Breast epithelium (tissue), 4 donors: Measurements from ENCODE around the gene TAGLN. TPM values are rescaled to one million over a fixed set of nuclear protein-coding genes. Genes with fewer than 3 reads are reported as not detected.

Experiments
- DNase-seq, 2 donors: peaks; one replicate each; pipeline ENCODE4 v3.0.0-alpha.2; 2019; ENCODE audit warnings: low spot score in 2 of 2
- H3K27ac ChIP-seq, 2 donors: fragments of 200-600 bp; sonication (generic) in 1 of 2; one replicate each; pipeline ENCODE4 v1.5.1; 2016 to 2019; ENCODE audit warnings: mild to moderate bottlenecking in 1 of 2
- H3K27me3 ChIP-seq, 2 donors: fragments of 200-600 bp; sonication (generic) in 1 of 2; one replicate each; pipeline versions ENCODE4 v1.5.1 to v1.6.0; 2017 to 2019; ENCODE audit warnings: control low read depth in 1 of 2, mild to moderate bottlenecking in 1 of 2
- H3K36me3 ChIP-seq: fragments of 200-600 bp; one replicate; pipeline ENCODE4 v1.5.1; 2019
- H3K4me1 ChIP-seq, 2 donors: fragments of 200-600 bp; sonication (generic); one replicate each; pipeline ENCODE4 v1.5.1; 2016 to 2019; ENCODE audit warnings: control low read depth in 1 of 2
- H3K4me3 ChIP-seq, 3 donors: fragments of 200-600 bp; sonication (generic); 1 replicate in 2 of 3; 2 replicates in 1 of 3; pipeline ENCODE4 v1.5.1; 2016 to 2019; ENCODE audit warnings: mild to moderate bottlenecking in 3 of 3, moderate library complexity in 2 of 3
- H3K9me3 ChIP-seq, 2 donors: fragments of 200-600 bp; sonication (generic) in 1 of 2; one replicate each; pipeline ENCODE4 v1.5.1; 2016 to 2019; ENCODE audit warnings: control low read depth in 1 of 2
- CTCF ChIP-seq, 3 donors: fragments of 450-650 bp; IDR thresholded peaks; one replicate each; pipeline ENCODE4 v1.5.1; 2016 to 2017; ENCODE audit warnings: antibody characterized with exemption in 3 of 3, mild to moderate bottlenecking in 3 of 3, moderate library complexity in 3 of 3
- POLR2A ChIP-seq: fragments of 450-650 bp; IDR thresholded peaks from one replicate; pipeline ENCODE4 v1.6.1; 2016; ENCODE audit warnings: antibody characterized with exemption, mild to moderate bottlenecking, moderate library complexity
- POLR2AphosphoS5 ChIP-seq, 3 donors: sonication (generic); formaldehyde crosslinking; IDR thresholded peaks; one replicate each; pipeline ENCODE4 v1.6.1; 2017; ENCODE audit warnings: antibody characterized with exemption in 3 of 3
- intact Hi-C: fragments of 100-400 bp; cut with DNase I; formaldehyde crosslinking; loops from one replicate; pipeline ENCODE4 v1.15.1; 2023; ENCODE audit warnings: low total_unique reads
- total RNA-seq, 3 donors: library from RNA; depleted of rRNA; stranded (reverse); fragments of >200 nt; gene quantifications; one replicate each; pipeline ENCODE4 v1.1.0, GENCODE V29; 2016

The TAGLN gene
- total RNA-seq, 3 donors from 2014 or later = 602 to 1,663 (median 1,380) TPM

- Histone ChIP-seq H3K4me3 (peak within 1 kb of the TSS; percentile 76 to 93 (median 79)), H3K36me3 (no peaks in the 10 kb centered on the region), H3K9me3 (no peaks in the 10 kb centered on the region), H3K27ac (peak within 1 kb of the TSS; percentile 92 to 96), H3K27me3 (no peaks in the 10 kb centered on the region), H3K4me1 (peaks cover 2 to 4% of the 10 kb centered on the region in 2 donors)
- peak in 1 of 2 donors; percentile 66 for DNase-seq
- intact Hi-C loops = no loop called here
- TF ChIP-seq POLR2AphosphoS5 (IDR thresholded peaks at IDR 0.05) (no peak), CTCF (IDR thresholded peaks at IDR 0.05) (no peak), POLR2A (no peak)
Observed at GRCh38 chr11:117231842-117232091, 32.6 kb downstream of the TAGLN start, which contains the start of gene PCSK7. Gene PCSK7 (minus strand): TSS chr11:117232073. CDS start chr11:117229844, 2,229 bp downstream.

GRCh38 chr11:117232092-117232878 is 33.1 kb downstream of the TAGLN start, which contains the start of gene RNF214:
Gene RNF214 (plus strand): TSS chr11:117232671. CDS start chr11:117234273, 1,602 bp downstream.
- Histone ChIP-seq H3K4me3 (peak within 1 kb of the TSS; percentile 76 to 93 (median 79)), H3K9me3 (no peaks in the 10 kb centered on the region), H3K36me3 (no peaks in the 10 kb centered on the region), H3K27me3 (no peaks in the 10 kb centered on the region), H3K27ac (peak within 1 kb of the TSS; percentile 92 to 96), H3K4me1 (peaks cover 2 to 4% of the 10 kb centered on the region in 2 donors)
- intact Hi-C loops = no loop called here
- TF ChIP-seq POLR2A (no peak), CTCF (IDR thresholded peaks at IDR 0.05) (peak; percentile 76 to 99 (median 81)), POLR2AphosphoS5 (IDR thresholded peaks at IDR 0.05) (peak; percentile 31 to 70 (median 62))
- DNase-seq = peak; percentile 67 to 71

- no peaks in the 10 kb centered on the region for H3K36me3 ChIP-seq
- TF ChIP-seq CTCF (IDR thresholded peaks at IDR 0.05) (no peak), POLR2AphosphoS5 (IDR thresholded peaks at IDR 0.05) (no peak), POLR2A (no peak)
- H3K4me1 ChIP-seq = peaks cover 2 to 4% of the 10 kb centered on the region in 2 donors
- H3K27ac ChIP-seq = peak overlapping the region; percentile 92 to 96
- no peaks in the 10 kb centered on the region for H3K9me3 ChIP-seq
- peak overlapping the region; percentile 76 to 93 (median 79) for H3K4me3 ChIP-seq
- no peaks in the 10 kb centered on the region for H3K27me3 ChIP-seq
- no peak for DNase-seq
- intact Hi-C loops = no loop called here
Observed at GRCh38 chr11:117232911-117233409, 33.8 kb downstream of the TAGLN start.

- Histone ChIP-seq H3K27me3 (no peaks in the 10 kb centered on the region), H3K9me3 (no peaks in the 10 kb centered on the region), H3K4me1 (peaks cover 0 to 4% of the 10 kb centered on the region in 2 donors), H3K4me3 (no peak overlapping the region), H3K27ac (no peak overlapping the region), H3K36me3 (no peaks in the 10 kb centered on the region)
- intact Hi-C loops = no loop called here
- TF ChIP-seq POLR2A = no peak
- TF ChIP-seq CTCF (IDR thresholded peaks at IDR 0.05) = no peak
- no peak for TF ChIP-seq POLR2AphosphoS5 (IDR thresholded peaks at IDR 0.05)
- no peak for DNase-seq
Observed at GRCh38 chr11:117238221-117238620, 39.1 kb downstream of the TAGLN start.

GRCh38 chr11:117239295-117239694 is 40.1 kb downstream of the TAGLN start:
- Histone ChIP-seq H3K4me1 (peaks cover 0 to 1% of the 10 kb centered on the region in 2 donors), H3K4me3 (no peak overlapping the region), H3K27ac (no peak overlapping the region), H3K36me3 (no peaks in the 10 kb centered on the region), H3K27me3 (no peaks in the 10 kb centered on the region), H3K9me3 (no peaks in the 10 kb centered on the region)
- TF ChIP-seq CTCF (IDR thresholded peaks at IDR 0.05) (no peak), POLR2A (no peak), POLR2AphosphoS5 (IDR thresholded peaks at IDR 0.05) (no peak)
- no peak for DNase-seq
- intact Hi-C loops = no loop called here
